GM21447 (cell line): ENCODE data around the gene SPHK2.
"Not testable (repeated sequence)": the region's sequence is repeated elsewhere in the genome, so short reads cannot be mapped to it uniquely, and the experiment has no call there.

ENCODE experiments used
- ATAC-seq: cut with Tn5 transposase; IDR thresholded peaks from one replicate; pipeline ENCODE4 v1.9.1; 2021; ENCODE audit not compliant: unreplicated experiment

SPHK2 gene

GRCh38 chr19:48676887-48677286, 57.6 kb downstream of the SPHK2 start:
- no peak for ATAC-seq

GRCh38 chr19:48678201-48678600, 58.9 kb downstream of the SPHK2 start:
- ATAC-seq: no peak

- not testable (repeated sequence) for ATAC-seq
Observed at GRCh38 chr19:48680006-48680405, 60.7 kb downstream of the SPHK2 start.
